Measurements from ENCODE around the gene SPHKAP.

The SPHKAP gene

DNA sequence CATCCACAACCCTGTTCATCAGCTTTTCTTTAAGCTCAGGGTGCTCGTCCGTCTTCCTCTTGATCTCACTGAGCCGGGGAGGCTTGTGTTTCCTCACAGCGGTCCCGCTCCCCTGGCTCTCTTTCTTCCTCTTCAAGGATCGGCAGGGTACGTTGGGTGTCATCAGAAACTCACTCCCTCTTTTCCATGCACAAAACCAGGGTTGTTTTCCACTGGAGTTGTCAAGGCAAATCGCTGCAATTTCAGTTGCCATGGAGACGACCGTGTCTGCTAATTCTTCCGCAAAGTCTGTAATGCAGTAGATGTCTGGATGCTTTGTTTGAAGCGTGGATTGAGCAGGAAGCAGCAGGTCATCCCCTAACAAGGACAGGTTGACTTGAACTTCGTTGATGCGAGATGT, 163.7 kb downstream of the SPHKAP start:
- no peak overlapping the region for H3K4me3 ChIP-seq (ENCODE audit: low read depth, low read length)
- no peak for DNase-seq (ENCODE audit: low read depth, low spot score)
- TF ChIP-seq, protein P1, sequence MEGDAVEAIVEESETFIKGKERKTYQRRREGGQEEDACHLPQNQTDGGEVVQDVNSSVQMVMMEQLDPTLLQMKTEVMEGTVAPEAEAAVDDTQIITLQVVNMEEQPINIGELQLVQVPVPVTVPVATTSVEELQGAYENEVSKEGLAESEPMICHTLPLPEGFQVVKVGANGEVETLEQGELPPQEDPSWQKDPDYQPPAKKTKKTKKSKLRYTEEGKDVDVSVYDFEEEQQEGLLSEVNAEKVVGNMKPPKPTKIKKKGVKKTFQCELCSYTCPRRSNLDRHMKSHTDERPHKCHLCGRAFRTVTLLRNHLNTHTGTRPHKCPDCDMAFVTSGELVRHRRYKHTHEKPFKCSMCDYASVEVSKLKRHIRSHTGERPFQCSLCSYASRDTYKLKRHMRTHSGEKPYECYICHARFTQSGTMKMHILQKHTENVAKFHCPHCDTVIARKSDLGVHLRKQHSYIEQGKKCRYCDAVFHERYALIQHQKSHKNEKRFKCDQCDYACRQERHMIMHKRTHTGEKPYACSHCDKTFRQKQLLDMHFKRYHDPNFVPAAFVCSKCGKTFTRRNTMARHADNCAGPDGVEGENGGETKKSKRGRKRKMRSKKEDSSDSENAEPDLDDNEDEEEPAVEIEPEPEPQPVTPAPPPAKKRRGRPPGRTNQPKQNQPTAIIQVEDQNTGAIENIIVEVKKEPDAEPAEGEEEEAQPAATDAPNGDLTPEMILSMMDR (IDR thresholded peaks at IDR 0.05; ENCODE audit: low read depth, low read length) = no peak
- in situ Hi-C loops (cut with HindIII; ENCODE audit: low sequenced_read_pairs) = no loop called here

DNA sequence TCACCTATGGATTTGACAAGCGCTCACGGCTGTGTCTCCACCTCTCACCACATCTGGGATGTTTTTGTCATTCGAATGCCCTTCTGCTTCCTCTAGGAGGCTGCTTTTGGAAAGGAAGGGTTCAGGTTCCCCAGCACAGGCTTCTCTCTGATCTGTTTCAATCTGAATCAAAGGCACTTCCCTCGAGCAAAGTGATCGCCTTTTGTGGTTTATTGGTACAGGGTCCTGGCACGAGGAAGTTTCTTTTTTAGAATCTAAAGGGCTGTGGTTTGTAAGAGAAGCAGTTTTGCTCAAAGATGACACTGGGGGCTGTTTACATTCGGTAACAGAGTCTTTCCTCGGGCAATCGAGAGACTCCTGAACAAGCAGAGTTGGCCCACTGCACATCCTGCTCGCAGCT, 165.1 kb downstream of the SPHKAP start:
- DNase-seq (ENCODE audit: low read depth, low spot score) = no peak

DNA sequence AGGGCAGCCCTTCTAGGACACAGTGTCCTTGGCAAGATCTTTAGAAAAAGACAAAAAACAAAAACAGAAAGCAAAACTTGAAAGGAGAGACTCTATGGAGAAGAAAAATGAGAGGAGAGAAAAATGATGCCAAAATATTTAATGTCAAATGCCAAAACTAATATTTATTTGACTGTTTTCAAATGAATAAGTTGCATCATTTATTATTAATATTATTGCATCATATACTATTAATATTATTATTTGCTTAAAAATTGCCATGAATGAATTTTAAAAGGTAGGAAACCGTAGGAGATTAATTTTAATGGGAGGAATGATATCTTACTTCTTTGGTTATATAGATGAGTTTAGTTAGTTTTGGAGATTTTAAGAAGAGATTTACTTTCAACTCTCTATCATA, 165.7 kb downstream of the SPHKAP start:
- H3K4me3 ChIP-seq (ENCODE audit: low read depth, low read length) = no peak overlapping the region
- in situ Hi-C loops (cut with HindIII; ENCODE audit: low sequenced_read_pairs) = no loop called here
- TF ChIP-seq, protein P1 (IDR thresholded peaks at IDR 0.05; ENCODE audit: low read depth, low read length) = no peak
- DNase-seq (ENCODE audit: low read depth, low spot score) = no peak

More for the DNA sequence above, 165.1 kb downstream of the SPHKAP start:
- TF ChIP-seq, protein P1 (IDR thresholded peaks at IDR 0.05; ENCODE audit: low read depth, low read length) = no peak
- H3K4me3 ChIP-seq (ENCODE audit: low read depth, low read length) = no peak overlapping the region
- in situ Hi-C loops (cut with HindIII; ENCODE audit: low sequenced_read_pairs) = no loop called here

DNA sequence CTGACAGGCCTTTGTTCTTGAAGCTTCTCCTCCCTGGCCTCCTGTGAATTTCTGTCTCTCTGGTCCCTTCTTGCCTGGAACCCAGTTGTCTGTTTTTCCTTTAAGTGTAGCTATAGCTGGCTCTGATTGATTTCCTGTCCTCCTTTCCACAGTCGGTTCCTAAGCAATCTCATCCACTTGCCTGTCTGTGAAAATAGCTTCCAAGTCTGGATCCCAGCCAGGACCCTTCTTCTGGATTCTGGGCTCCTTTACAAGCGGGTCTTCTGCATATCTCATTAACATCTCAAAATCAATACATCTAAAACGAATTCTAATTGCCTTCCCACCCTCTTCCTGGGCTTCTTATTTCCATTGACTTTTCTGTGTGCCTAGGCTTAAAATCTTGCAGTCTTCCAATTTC, 185.1 kb downstream of the SPHKAP start:
- TF ChIP-seq, protein P1 (IDR thresholded peaks at IDR 0.05; ENCODE audit: low read depth, low read length) = no peak
- no peak for DNase-seq (ENCODE audit: low read depth, low spot score)
- in situ Hi-C loops (cut with HindIII; ENCODE audit: low sequenced_read_pairs) = no loop called here
- H3K4me3 ChIP-seq (ENCODE audit: low read depth, low read length) = no peak overlapping the region

DNA sequence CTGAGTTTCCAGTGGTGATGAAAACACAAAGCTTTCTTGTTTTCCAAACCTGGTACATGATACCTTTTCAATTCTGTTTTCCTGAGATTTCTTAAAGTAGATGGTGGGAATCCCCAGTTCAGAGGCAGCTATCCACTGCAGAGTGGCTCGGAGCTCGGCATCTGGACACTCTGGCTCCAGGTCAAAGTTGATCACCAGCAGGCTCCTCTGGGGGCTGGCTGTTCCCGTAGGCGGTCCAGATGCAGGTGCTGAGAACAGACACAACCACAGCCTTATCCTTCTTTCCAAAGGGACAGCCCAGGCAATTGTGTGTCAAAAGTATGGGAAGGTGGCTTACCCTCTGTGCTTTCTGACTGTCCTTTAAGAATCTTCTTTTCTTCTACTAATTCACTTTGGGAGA, 190.6 kb downstream of the SPHKAP start:
- TF ChIP-seq, protein P1 (IDR thresholded peaks at IDR 0.05; ENCODE audit: low read depth, low read length) = no peak
- in situ Hi-C loops (cut with HindIII; ENCODE audit: low sequenced_read_pairs) = no loop called here
- no peak for DNase-seq (ENCODE audit: low read depth, low spot score)
- H3K4me3 ChIP-seq (ENCODE audit: low read depth, low read length) = no peak overlapping the region

DNA sequence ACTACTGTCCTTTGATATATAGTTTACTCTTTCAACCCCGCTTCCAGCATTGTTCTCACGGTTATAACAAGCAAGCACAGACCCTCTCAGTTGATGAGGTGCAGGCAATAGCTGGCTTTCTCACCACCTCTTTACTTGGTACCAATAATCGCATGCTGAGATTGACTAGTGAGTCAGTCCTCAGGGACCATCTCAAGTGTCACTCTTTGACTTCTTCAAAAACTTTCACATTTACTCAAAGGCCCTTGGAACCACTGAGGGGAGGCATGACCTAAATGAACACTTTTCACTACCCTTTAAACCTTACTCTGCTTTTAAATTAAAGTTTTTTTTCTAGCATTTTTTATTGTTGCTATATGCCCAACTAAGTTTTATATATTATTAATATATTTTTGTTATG, 208.2 kb downstream of the SPHKAP start:
- TF ChIP-seq, protein P1 (IDR thresholded peaks at IDR 0.05; ENCODE audit: low read depth, low read length) = no peak
- in situ Hi-C loops (cut with HindIII; ENCODE audit: low sequenced_read_pairs) = no loop called here
- DNase-seq (ENCODE audit: low read depth, low spot score) = no peak
- no peak overlapping the region for H3K4me3 ChIP-seq (ENCODE audit: low read depth, low read length)
